ENCODE measurements around the gene AGT.
"Not testable (repeated sequence)": the region's sequence is repeated elsewhere in the genome, so short reads cannot be mapped to it uniquely, and the experiment has no call there.

The AGT gene

GRCh38 chr1:230707732-230708630 is 5.9 kb downstream of the AGT start:
- no peak for DNase-seq (ENCODE audit: low read depth, low spot score)

DNA sequence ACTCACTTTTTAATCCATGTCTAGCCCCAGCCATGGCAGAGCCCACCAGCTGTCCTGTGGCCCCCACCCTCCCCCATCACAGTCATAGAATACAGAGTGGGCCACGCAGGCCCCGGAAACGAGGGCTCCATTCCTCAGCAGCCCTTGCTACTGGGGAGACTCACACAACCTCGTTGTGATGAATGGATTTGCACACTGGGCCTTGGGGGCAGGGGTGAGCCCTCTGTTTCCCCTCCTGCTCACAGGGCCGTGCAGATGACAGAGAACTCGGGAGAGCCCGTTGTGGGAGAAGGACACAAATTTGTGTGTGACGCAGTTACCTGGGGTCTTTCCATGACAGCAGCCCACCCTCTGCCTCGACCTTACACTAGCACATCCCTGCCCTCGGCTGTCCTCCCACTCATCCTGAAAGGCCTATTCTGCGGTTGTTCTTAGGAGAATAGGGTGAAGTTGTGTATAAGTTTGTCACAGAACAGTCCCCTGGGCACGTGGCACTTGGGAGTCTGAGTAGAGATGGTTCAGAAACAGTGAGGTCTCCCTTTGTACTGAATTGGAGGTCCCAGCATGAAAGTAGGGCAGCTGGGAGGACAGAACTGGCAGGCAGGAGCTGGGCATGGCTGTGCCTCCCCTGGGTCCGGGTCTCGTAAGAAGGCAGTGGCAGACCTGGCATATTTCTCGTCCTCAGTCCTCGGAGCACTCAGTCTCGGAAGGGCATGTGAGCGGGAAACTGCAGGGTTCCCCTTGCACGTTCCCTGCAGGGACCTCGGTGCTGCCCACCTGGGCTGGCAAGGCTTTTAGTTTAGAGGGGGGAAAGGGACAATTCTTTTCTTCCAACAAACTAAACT is 6.8 kb downstream of the AGT start:
- DNase-seq (ENCODE audit: low read depth, low spot score), result no peak

- no peak for DNase-seq (ENCODE audit: low read depth, low spot score)
Measured at GRCh38 chr1:230706020-230706699, 7.8 kb downstream of the AGT start.

DNA sequence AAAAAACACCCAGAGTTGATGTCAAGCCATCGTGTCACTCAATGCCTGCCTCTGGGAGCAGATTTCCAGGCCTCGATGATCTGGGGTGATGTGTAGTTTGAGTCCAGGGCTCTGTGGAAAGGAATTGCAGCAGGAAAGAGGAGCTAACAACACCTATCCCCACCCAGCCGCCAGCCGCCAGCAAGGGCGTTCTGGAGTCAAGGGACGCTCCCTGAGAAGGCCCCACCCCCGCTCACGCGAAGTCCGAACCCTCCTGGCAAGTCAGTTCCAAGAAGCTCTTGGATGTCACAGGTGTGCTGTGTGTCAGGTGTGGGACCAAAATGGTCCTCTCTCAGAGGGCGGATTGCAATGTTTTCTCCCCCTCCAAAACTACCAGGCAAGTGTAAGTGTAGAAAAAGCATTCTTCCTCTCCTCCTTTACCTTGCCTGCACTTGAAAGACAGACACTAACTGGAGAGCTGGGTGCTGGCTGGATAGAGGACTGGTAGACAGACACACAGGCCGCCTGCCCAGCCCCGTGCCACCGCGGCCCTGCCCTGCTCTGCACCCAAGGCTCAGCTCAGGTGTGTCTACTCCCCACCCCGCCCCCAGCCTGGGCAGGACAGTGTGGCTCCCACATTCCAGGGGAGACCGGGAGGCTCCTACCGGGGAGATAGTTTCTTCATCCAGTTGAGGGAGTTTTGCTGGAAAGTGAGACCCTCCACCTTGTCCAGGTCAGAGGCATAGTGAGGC is 8.5 kb downstream of the AGT start:
- no peak for DNase-seq (ENCODE audit: low read depth, low spot score)

GRCh38 chr1:230704830-230705229 is 9.1 kb downstream of the AGT start:
- no peak for DNase-seq (ENCODE audit: low read depth, low spot score)

GRCh38 chr1:230703679-230704385 is 10.1 kb downstream of the AGT start:
- DNase-seq (ENCODE audit: low read depth, low spot score), result no peak

DNA sequence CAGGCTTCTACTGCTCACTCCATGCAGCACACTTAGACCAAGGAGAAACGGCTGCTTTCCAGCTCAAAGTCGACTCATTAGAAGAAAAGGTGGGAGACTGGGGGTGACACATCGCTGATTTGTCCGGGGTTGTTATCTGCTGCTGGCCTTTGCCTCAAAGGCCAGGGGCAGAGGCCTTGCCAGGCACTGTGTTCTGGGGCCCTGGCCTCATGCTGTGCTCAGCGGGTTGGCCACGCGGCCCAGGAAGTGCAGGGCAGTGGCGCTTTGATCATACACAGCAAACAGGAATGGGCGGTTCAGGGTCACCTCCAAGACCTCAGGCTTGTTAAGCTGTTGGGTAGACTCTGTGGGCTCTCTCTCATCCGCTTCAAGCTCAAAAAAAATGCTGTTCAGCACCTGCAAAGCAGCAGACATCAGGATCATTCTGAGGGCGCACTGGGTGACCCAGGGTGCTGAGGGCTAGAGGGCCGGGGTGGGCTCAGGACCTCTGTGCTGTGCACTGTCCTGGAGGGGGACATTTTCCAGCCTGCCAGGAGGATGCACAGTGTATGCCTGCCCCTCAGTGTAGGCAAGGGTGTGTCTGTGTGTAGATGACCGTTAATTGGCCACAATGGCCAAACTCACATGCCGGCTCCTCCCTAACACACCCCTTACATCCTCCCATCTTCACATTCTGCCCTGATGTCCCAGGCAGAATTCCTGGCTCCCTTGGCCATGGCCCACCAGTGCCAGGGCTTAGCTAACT is 10.8 kb downstream of the AGT start:
- DNase-seq (ENCODE audit: low read depth, low spot score), result no peak

GRCh38 chr1:230701895-230702768 is 11.8 kb downstream of the AGT start:
- DNase-seq (ENCODE audit: low read depth, low spot score), result no peak

DNA sequence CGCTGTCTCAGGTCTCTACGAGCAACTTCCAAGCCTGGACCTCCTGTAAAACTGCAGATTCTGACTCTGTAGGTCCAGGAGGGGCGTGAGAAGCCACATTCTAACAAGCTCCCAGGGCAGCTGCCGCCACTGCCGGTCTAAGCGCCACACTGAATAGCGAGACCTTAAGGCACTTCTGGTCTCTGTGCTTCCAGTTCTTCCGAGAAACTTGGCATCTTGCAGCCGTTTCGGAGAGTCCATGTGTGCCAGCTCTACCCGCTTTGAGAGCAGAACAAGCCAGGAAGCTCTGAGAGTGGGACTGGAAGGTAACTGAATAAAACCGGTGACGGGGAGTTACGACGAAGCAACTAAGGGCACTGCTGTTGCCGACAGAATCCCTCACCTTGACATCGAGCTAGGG is 12.5 kb downstream of the AGT start:
- DNase-seq (ENCODE audit: low read depth, low spot score), result no peak

GRCh38 chr1:230700132-230700531 is 13.8 kb downstream of the AGT start:
- no peak for DNase-seq (ENCODE audit: low read depth, low spot score)

GRCh38 chr1:230699716-230700115 is 14.2 kb downstream of the AGT start:
- DNase-seq (ENCODE audit: low read depth, low spot score), result no peak

DNA sequence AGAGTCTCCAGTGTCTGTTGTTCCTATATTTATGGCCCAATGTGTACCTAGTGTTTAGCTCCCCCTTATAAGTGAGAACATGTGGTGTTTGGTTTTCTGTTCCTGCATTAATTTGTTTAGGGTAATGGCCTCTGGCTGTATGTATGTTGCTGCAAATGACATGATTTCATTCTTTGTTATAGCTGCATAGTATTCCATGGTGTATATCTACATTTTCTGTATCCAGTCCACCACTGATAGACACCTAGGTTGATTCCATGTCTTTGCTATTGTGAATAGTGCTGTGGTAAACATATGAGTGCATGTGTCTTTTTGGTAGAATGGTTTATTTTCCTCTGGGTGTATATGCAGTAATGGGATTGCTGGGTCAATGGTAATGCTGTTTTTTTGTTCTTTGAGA is 15.0 kb downstream of the AGT start:
- not testable (repeated sequence) for DNase-seq (ENCODE audit: low read depth, low spot score)

GRCh38 chr1:230698130-230698529 is 15.8 kb downstream of the AGT start:
- DNase-seq (ENCODE audit: low read depth, low spot score), result no peak

- no peak for DNase-seq (ENCODE audit: low read depth, low spot score)
Measured at GRCh38 chr1:230696722-230697437, 17.0 kb downstream of the AGT start.

- DNase-seq (ENCODE audit: low read depth, low spot score), result no peak
Measured at GRCh38 chr1:230696218-230696617, 17.7 kb downstream of the AGT start.

GRCh38 chr1:230694991-230695390 is 18.9 kb downstream of the AGT start:
- DNase-seq (ENCODE audit: low read depth, low spot score), result no peak

GRCh38 chr1:230694464-230694863 is 19.5 kb downstream of the AGT start:
- no peak for DNase-seq (ENCODE audit: low read depth, low spot score)

- DNase-seq (ENCODE audit: low read depth, low spot score), result no peak
Measured at GRCh38 chr1:230693777-230694176, 20.1 kb downstream of the AGT start.

Measured in astrocyte of the hippocampus (primary cell).